ENCODE measurements around the gene PDC. TPM values are rescaled to one million over a fixed set of nuclear protein-coding genes. Genes with fewer than 3 reads are reported as not detected.
"Not testable (repeated sequence)": the region's sequence is repeated elsewhere in the genome, so short reads cannot be mapped to it uniquely, and the experiment has no call there.

PDC gene
- polyA plus RNA-seq, 1 of the 3 experiments (the other 2 are of a cell fraction) = not detected

DNA sequence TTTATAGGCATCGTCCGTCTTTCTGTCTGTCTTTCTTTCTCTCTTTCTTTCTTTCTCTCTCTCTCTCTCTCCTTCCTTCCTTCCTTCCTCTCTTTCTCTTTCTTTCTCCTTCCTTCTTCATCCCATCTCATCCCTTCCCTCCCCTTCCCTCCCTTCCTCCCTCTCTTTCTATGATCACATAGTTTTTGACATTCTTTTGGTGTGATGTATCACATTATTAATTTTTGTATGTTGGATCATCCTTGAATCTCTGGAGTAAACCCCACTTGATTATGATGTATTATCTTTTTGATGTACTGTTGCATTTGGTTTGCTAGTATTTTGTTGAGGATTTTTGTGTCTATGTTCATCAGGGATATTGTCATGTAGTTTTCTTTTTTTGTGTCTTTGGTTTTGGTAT lies 59.5 kb downstream of the PDC start:
- WGBS (ENCODE audit: low lambda C conversion rate) = 98% methylated on average over 2 of the region's 2 CpGs
- H3K9ac ChIP-seq; H2AFZ ChIP-seq (ENCODE audit: low read depth); DNase-seq; H3K4me3 ChIP-seq (ENCODE audit: low read depth in 2 of 2, low read length in 1 of 2); H3K27me3 ChIP-seq (ENCODE audit: insufficient read depth); H3K9me2 ChIP-seq; POLR2A ChIA-PET; H4K20me1 ChIP-seq (ENCODE audit: insufficient read depth); H3K79me2 ChIP-seq (ENCODE audit: insufficient read depth); H3K4me1 ChIP-seq (ENCODE audit: control insufficient read depth in 1 of 2, insufficient read depth in 2 of 2, low read depth in 1 of 2, low read length in 1 of 2); CTCF ChIA-PET; H3K4me2 ChIP-seq; H3K9me3 ChIP-seq: not testable (repeated sequence)
- H3F3A ChIP-seq (replicated peaks; ENCODE audit: insufficient read depth) = peaks cover 46% of the 10 kb centered on the region
- H3K36me3 ChIP-seq (replicated peaks in 1 of 2; ENCODE audit: control insufficient read depth in 1 of 2, insufficient read depth in 2 of 2, low read length in 1 of 2) = peaks cover 56 to 61% of the 10 kb centered on the region in 2 experiments
- TF ChIP-seq, protein P1, sequence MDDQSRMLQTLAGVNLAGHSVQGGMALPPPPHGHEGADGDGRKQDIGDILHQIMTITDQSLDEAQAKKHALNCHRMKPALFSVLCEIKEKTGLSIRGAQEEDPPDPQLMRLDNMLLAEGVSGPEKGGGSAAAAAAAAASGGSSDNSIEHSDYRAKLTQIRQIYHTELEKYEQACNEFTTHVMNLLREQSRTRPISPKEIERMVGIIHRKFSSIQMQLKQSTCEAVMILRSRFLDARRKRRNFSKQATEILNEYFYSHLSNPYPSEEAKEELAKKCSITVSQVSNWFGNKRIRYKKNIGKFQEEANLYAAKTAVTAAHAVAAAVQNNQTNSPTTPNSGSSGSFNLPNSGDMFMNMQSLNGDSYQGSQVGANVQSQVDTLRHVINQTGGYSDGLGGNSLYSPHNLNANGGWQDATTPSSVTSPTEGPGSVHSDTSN (IDR thresholded peaks at IDR 0.05) = peak; percentile 40; the same call in 1 of the 2 replicates
- peak; percentile 10; the same call in 1 of the 2 replicates for TF ChIP-seq JUND (IDR thresholded peaks at IDR 0.05)
- peak; percentile 10; the same call in 1 of the 2 replicates for TF ChIP-seq FOSL2 (IDR thresholded peaks at IDR 0.05; ENCODE audit: borderline replicate concordance, low read depth)
- H3K27ac ChIP-seq (ENCODE audit: low read depth in 2 of 2, low read length in 1 of 2) = peak overlapping the region in 1 of 2 experiments; percentile 42; a peak in 2 of 4 replicates

Other genes starting within 250 kb of the PDC start
- 0.08 TPM in 2 replicates for gene PRG4, start 164.8 kb downstream of the PDC start, polyA plus RNA-seq (2012; rRNA removed)
- 37.5 and 46.9 TPM in 2 replicates for gene TPR, start 85.9 kb downstream of the PDC start, polyA plus RNA-seq (2012; rRNA removed)
- gene ODR4, start 85.3 kb downstream of the PDC start, polyA plus RNA-seq (2012; rRNA removed) = 8.2 and 12.2 TPM in 2 replicates
- gene PTGS2, start 219.3 kb upstream of the PDC start, polyA plus RNA-seq (2012; rRNA removed) = 5.9 and 6.3 TPM in 2 replicates

Data from SK-N-SH (cell line).